HL-60 (cell line): Measurements from ENCODE around the gene RASA1.

Experiments
- DNase-seq, 2 experiments: peaks; one replicate each; pipeline ENCODE4 v3.0.0-alpha.2; 2010 to 2020; ENCODE audit warnings: low read depth in 1 of 2, low spot score in 1 of 2
- H3K27ac ChIP-seq: fragments of 250-450 bp; sonication (Bioruptor Pico); replicated peaks from 2 replicates; pipeline ENCODE4 v1.5.1; 2020; ENCODE audit warnings: mild to moderate bottlenecking, moderate library complexity
- H3K27me3 ChIP-seq: fragments of 250-450 bp; sonication (Bioruptor Pico); 2 replicates; pipeline ENCODE4 v1.5.1; 2021; ENCODE audit warnings: mild to moderate bottlenecking, moderate library complexity; ENCODE audit not compliant: insufficient read depth, poor library complexity, severe bottlenecking
- H3K4me3 ChIP-seq: replicated peaks from 2 replicates; pipeline ENCODE4 v1.5.1; 2011; ENCODE audit warnings: mild to moderate bottlenecking, control low read depth, low read length; ENCODE audit not compliant: insufficient read depth
- CTCF ChIP-seq: IDR thresholded peaks from one replicate; pipeline ENCODE4 v1.5.1; 2011; ENCODE audit warnings: low read length, control low read depth, inconsistent platforms; ENCODE audit not compliant: insufficient read depth
- GABPA ChIP-seq: IDR thresholded peaks from 2 replicates; pipeline ENCODE4 v1.6.1; 2012; ENCODE audit warnings: low read depth
- POLR2AphosphoS5 ChIP-seq: IDR thresholded peaks from 2 replicates; pipeline ENCODE4 v1.6.1; 2012; ENCODE audit warnings: low read depth
- SPI1 ChIP-seq: IDR thresholded peaks from 2 replicates; pipeline ENCODE4 v1.6.1; 2012; ENCODE audit warnings: low read depth, mild to moderate bottlenecking, borderline replicate concordance
- TF ChIP-seq, protein P1 (sequence below): IDR thresholded peaks from 2 replicates; pipeline ENCODE4 v1.6.1; 2012; ENCODE audit warnings: low read depth; ENCODE audit not compliant: insufficient replicate concordance

Gene RASA1

DNA sequence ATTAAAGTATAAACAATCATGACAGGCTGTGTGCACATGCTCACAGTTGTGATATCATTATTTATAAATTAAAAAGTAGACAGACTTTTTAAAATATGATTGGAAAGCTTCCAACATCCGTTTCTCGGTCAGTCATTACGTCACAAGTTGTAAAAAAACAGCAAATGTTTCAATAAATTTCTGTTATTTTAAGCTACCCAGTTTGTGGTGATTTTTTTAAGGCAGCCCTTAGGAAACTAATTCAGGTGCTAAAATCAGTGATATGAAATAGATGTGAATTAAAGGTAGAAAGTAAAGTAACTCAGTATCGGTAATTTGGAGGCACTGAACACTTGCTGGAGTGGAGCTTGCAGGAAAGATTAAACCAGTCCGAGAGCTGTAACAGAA is 143.9 kb downstream of the RASA1 start:
- no peaks in the 10 kb centered on the region for H3K27me3 ChIP-seq
- peak overlapping the region; percentile 76 for H3K4me3 ChIP-seq
- no peak for DNase-seq
- TF ChIP-seq CTCF: no peak
- TF ChIP-seq GABPA: no peak
- TF ChIP-seq, protein P1, sequence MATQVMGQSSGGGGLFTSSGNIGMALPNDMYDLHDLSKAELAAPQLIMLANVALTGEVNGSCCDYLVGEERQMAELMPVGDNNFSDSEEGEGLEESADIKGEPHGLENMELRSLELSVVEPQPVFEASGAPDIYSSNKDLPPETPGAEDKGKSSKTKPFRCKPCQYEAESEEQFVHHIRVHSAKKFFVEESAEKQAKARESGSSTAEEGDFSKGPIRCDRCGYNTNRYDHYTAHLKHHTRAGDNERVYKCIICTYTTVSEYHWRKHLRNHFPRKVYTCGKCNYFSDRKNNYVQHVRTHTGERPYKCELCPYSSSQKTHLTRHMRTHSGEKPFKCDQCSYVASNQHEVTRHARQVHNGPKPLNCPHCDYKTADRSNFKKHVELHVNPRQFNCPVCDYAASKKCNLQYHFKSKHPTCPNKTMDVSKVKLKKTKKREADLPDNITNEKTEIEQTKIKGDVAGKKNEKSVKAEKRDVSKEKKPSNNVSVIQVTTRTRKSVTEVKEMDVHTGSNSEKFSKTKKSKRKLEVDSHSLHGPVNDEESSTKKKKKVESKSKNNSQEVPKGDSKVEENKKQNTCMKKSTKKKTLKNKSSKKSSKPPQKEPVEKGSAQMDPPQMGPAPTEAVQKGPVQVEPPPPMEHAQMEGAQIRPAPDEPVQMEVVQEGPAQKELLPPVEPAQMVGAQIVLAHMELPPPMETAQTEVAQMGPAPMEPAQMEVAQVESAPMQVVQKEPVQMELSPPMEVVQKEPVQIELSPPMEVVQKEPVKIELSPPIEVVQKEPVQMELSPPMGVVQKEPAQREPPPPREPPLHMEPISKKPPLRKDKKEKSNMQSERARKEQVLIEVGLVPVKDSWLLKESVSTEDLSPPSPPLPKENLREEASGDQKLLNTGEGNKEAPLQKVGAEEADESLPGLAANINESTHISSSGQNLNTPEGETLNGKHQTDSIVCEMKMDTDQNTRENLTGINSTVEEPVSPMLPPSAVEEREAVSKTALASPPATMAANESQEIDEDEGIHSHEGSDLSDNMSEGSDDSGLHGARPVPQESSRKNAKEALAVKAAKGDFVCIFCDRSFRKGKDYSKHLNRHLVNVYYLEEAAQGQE: no peak
- TF ChIP-seq POLR2AphosphoS5: no peak
- TF ChIP-seq SPI1: no peak
- H3K27ac ChIP-seq: peak overlapping the region; percentile 86

- DNase-seq: peak in 1 of 2 experiments; percentile 42
- Histone ChIP-seq H3K27ac (peak overlapping the region; percentile 86), H3K4me3 (peak overlapping the region; percentile 76), H3K27me3 (no peaks in the 10 kb centered on the region)
- no peak for TF ChIP-seq SPI1
- TF ChIP-seq GABPA: no peak
- TF ChIP-seq, protein P1: no peak
- TF ChIP-seq POLR2AphosphoS5: no peak
- no peak for TF ChIP-seq CTCF
These were observed 144.4 kb downstream of the RASA1 start for GRCh38 chr5:87411973-87412629.

DNA sequence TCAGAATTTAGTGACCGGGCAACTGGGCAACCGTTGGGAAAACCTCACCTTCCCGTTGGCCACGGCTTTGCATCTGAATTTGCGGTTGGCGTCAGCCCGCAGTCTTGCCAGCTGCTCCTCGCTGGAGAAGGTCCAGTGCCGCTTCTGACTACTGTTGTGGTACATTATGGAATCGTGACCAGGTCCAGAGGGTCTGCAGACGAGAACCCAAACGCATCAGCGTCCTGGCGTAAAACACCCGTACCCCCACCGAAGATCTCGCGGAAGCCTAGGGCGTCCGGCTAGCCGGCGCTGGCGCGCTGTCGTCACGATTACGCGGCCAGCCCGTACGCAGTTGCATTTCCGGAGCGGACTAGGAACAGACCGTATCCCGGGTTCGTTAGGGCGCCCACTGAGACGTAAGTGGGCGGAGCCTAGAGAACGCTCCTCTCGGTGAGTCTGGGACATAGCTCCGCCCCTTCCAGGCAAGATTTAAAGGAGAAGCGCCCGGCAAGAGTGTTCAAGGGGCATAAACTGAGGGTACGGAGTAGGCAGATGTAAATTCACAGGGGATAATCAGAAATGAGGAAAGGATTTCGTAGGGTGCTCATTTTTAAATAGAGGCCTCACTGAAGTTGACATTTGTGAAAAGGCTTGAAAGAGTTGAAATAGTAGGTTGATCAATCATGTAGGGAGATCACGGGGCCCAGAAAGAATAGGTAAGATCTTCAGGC is 145.1 kb downstream of the RASA1 start, which contains the start of gene CCNH:
TSS of gene CCNH (minus strand) at position 301 of the 713 bp plus-strand sequence. CDS start at position 165, 136 bp downstream.
- TF ChIP-seq POLR2AphosphoS5 (peak; percentile 60), GABPA (no peak)
- Histone ChIP-seq H3K27me3 (no peaks in the 10 kb centered on the region), H3K4me3 (peak within 1 kb of the TSS; percentile 76)

GRCh38 chr5:87413343-87413645 is 145.6 kb downstream of the RASA1 start:
- DNase-seq: no peak
- Histone ChIP-seq H3K27me3 (no peaks in the 10 kb centered on the region), H3K27ac (peak overlapping the region; percentile 86), H3K4me3 (peak overlapping the region; percentile 31)
- TF ChIP-seq POLR2AphosphoS5 (no peak), GABPA (no peak), CTCF (no peak), SPI1 (no peak)
- TF ChIP-seq, protein P1: no peak

More for the DNA sequence above, 145.1 kb downstream of the RASA1 start, which contains the start of gene CCNH:
- DNase-seq: peak; percentile 72 to 92
- peak within 1 kb of the TSS; percentile 86 for H3K27ac ChIP-seq
